HUES6 (cell line): Measurements from ENCODE around the gene STEAP1B.
"Not testable (repeated sequence)": the region's sequence is repeated elsewhere in the genome, so short reads cannot be mapped to it uniquely, and the experiment has no call there.

Experiments used
- H3K27ac ChIP-seq: 2 replicates; pipeline ENCODE4 v1.7.0; 2013; ENCODE audit warnings: low read depth, mild to moderate bottlenecking, low read length, inconsistent platforms
- H3K27me3 ChIP-seq: 2 replicates; pipeline ENCODE4 v1.6.1; 2013; ENCODE audit warnings: low read length; ENCODE audit not compliant: control insufficient read depth, insufficient read depth
- H3K36me3 ChIP-seq: 2 replicates; pipeline ENCODE4 v1.6.1; 2013; ENCODE audit warnings: low read length; ENCODE audit not compliant: control insufficient read depth, insufficient read depth
- H3K4me1 ChIP-seq: 2 replicates; pipeline ENCODE4 v1.6.1; 2013; ENCODE audit warnings: low read length; ENCODE audit not compliant: control insufficient read depth, insufficient read depth
- H3K4me3 ChIP-seq: 2 replicates; pipeline ENCODE4 v1.5.1; 2013; ENCODE audit warnings: low read depth, low read length
- H3K9ac ChIP-seq: one replicate; pipeline ENCODE4 v1.6.1; 2013; ENCODE audit warnings: mild to moderate bottlenecking, low read length
- H3K9me3 ChIP-seq: 2 replicates; pipeline ENCODE4 v1.6.1; 2013; ENCODE audit warnings: low read depth, low read length; ENCODE audit not compliant: control insufficient read depth, insufficient read depth

The STEAP1B gene

GRCh38 chr7:22452960-22453558, 46.9 kb downstream of the STEAP1B start:
- H3K4me1 ChIP-seq, result peaks cover 8% of the 10 kb centered on the region
- no peak overlapping the region for H3K27ac ChIP-seq
- no peaks in the 10 kb centered on the region for H3K36me3 ChIP-seq
- H3K9ac ChIP-seq, result no peak overlapping the region
- no peaks in the 10 kb centered on the region for H3K27me3 ChIP-seq
- H3K4me3 ChIP-seq, result no peak overlapping the region
- no peaks in the 10 kb centered on the region for H3K9me3 ChIP-seq

- no peaks in the 10 kb centered on the region for H3K36me3 ChIP-seq
- H3K27ac ChIP-seq, result no peak overlapping the region
- H3K27me3 ChIP-seq, result no peaks in the 10 kb centered on the region
- H3K9ac ChIP-seq, result peak overlapping the region; percentile 39
- peaks cover 8% of the 10 kb centered on the region for H3K4me1 ChIP-seq
- H3K4me3 ChIP-seq, result peak overlapping the region; percentile 48
- H3K9me3 ChIP-seq, result no peaks in the 10 kb centered on the region
Measured at GRCh38 chr7:22452142-22452959, 47.6 kb downstream of the STEAP1B start.

GRCh38 chr7:22450013-22450412, 50.0 kb downstream of the STEAP1B start:
- not testable (repeated sequence) for H3K36me3 ChIP-seq, H3K27me3 ChIP-seq, H3K4me3 ChIP-seq, H3K9ac ChIP-seq, H3K4me1 ChIP-seq, H3K27ac ChIP-seq, H3K9me3 ChIP-seq

DNA sequence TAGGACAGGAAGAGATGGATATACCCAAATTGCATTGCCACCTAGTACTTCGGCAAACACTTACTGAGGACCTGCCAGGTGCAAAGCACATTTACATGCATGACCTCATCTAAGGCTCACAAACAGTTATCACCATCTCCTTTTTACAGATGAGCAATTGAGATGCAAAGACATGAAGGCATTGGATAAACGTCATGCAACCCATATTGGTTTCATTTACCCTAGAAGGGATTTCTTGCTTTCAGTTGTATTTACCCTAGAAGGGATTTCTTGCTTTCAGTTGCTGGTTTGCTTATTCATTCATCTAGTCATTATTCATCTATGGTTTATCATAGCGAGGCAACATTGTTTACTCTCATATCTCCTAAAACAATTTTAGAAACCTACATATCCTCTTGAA, 52.2 kb downstream of the STEAP1B start:
- no peaks in the 10 kb centered on the region for H3K27me3 ChIP-seq
- H3K4me1 ChIP-seq, result peaks cover 5% of the 10 kb centered on the region
- H3K9ac ChIP-seq, result no peak overlapping the region
- no peak overlapping the region for H3K27ac ChIP-seq
- no peak overlapping the region for H3K4me3 ChIP-seq
- no peaks in the 10 kb centered on the region for H3K9me3 ChIP-seq
- H3K36me3 ChIP-seq, result no peaks in the 10 kb centered on the region

DNA sequence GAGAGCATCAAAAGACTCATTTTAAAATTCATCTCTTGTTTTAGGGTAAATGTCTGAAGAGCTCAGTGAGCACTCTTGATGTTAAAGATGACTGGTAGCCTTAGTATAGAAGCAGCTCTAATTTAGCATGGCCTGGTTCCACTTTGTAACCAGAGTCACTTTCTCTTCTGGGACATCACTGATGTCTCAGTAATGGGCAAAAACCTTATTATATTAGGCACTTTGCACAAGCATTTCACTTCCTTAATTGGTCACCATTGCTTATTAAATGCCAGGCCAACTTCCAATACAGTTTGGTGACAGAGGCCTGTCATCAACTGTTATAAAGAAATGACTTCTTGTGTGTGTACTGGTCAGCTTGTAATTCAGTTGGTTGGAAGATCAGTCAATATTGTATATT, 53.0 kb downstream of the STEAP1B start:
- no peaks in the 10 kb centered on the region for H3K27me3 ChIP-seq
- H3K36me3 ChIP-seq, result no peaks in the 10 kb centered on the region
- no peak overlapping the region for H3K4me3 ChIP-seq
- H3K9ac ChIP-seq, result no peak overlapping the region
- no peak overlapping the region for H3K27ac ChIP-seq
- peaks cover 7% of the 10 kb centered on the region for H3K4me1 ChIP-seq
- H3K9me3 ChIP-seq, result no peaks in the 10 kb centered on the region

DNA sequence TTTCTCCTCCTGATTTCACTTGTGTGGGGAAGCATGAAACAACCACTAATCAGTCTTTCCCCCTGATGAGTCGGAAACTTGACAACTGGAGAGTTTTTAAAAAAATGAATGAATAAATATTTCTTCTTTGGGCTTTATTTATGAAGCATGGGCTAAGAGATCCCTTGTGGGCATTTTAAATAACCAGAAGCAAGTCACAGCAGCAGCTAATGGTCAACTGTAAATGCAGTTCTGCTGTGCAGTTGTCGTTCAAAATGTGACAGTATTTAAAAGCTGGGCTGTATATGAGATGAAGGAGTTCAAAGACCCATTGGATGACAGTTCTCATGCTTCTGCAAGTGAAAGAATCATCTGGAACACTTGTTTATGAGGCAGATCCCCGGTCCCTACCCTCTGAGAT, 54.1 kb downstream of the STEAP1B start:
- H3K36me3 ChIP-seq, result no peaks in the 10 kb centered on the region
- peaks cover 6% of the 10 kb centered on the region for H3K4me1 ChIP-seq
- no peak overlapping the region for H3K4me3 ChIP-seq
- no peak overlapping the region for H3K9ac ChIP-seq
- H3K27me3 ChIP-seq, result no peaks in the 10 kb centered on the region
- H3K27ac ChIP-seq, result no peak overlapping the region
- H3K9me3 ChIP-seq, result no peaks in the 10 kb centered on the region

DNA sequence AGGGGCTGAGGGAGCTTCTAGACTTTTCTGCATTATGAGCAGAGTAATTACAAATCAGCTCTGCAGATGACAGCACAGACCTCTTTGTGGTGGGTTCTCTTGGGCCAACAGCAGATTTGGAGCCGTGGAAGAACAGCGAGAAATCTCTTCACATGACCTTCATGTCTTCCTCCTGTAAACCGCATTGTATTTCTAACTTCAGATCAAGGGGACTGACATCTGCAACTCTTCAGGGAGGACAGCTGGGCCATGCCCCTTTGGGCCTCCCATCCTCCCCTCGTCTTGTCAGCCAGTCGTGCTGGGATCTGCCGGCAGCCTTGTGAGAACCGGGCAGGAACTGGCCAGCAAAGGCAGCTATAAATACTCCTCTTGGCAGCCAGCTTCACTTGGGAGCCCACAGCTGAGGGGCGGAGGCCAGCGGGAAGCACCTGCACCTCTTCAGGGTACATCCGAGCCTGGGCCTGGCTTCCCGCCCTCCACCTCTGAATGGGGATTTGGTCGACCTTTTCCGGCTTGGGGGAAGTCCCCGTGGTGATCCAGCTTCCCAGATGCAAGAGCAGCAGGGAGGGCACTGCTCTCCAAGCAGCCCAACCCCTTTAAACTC, 54.7 kb downstream of the STEAP1B start:
- H3K4me3 ChIP-seq, result no peak overlapping the region
- no peaks in the 10 kb centered on the region for H3K36me3 ChIP-seq
- H3K9ac ChIP-seq, result no peak overlapping the region
- H3K27me3 ChIP-seq, result no peaks in the 10 kb centered on the region
- peaks cover 6% of the 10 kb centered on the region for H3K4me1 ChIP-seq
- no peaks in the 10 kb centered on the region for H3K9me3 ChIP-seq
- H3K27ac ChIP-seq, result no peak overlapping the region

DNA sequence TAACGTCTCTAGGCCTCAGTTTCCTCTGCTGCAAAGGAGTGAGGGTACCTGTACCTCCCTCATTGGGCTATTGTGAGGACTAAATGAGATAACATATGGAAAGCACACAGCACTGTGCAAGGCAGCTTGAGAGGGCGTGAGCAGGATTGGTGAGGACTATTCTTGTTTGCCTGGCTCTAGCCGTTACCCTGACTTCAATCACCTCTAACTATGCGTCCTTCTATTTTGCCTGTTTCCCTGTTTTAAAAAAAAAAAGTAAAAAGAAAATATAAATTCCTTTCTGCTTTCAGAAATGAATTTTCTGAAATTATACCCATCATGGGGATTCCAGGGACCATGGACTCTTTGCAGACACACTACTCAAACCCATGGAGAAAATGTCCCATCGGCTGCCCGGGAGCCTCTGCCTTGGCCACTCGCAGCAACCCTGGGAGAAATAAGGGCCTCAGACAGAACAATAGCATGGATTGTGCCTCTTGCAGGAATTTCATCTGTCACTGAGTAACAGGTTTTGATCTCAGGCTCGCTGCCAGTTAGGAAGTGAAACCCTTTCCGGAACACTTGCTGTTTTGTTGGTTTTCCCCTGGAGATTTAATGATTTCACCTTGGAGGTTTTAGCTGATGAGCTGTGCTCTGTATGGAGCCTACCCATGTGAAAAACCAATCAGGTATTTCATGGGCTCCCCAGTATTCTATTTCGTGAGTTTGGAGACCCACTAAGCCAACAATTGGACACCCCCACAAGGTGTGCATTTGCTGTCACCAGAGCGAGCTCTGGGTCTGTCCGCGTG, 55.6 kb downstream of the STEAP1B start:
- Histone ChIP-seq H3K9me3 (no peaks in the 10 kb centered on the region), H3K27ac (no peak overlapping the region), H3K27me3 (no peaks in the 10 kb centered on the region), H3K4me1 (peaks cover 6% of the 10 kb centered on the region), H3K9ac (no peak overlapping the region), H3K4me3 (no peak overlapping the region), H3K36me3 (no peaks in the 10 kb centered on the region)

DNA sequence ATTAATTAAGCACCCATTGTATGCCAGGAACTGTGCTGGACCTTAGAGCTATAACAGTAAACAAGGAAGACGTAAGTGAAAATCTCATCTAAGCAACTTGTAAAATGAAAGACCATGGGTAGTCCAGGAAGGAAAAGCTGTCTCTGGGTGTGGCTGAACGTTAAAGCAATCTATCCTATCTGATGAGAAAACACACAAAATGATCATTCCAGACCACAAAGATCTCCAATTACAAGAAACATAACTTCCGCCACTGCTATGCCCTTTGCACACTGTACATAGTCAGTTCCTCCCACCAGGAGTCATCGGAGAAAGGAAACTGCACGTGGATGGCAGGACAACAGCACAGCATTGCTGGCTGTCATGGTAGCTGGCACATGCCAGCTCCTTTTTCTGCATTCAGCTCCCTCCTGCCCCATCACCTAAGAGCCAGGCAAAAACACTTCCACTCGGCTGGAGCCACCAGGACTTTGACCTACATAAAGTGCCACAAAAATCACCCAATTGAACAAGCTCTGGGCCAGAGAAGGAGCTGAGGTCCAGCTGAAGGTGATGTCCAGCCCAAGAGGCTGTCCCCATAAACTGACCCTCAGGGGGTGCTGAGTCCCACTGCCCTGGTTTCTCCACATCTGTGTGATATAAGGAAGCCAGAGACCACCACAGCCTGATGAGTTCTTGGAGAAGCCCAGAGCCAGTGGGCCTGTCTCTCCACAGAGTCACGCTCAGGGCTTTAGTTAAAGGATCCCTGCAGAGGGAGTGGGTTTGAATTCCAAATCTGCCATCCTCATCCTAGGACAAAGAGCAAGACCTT, 56.4 kb downstream of the STEAP1B start:
- Histone ChIP-seq H3K27me3 (no peaks in the 10 kb centered on the region), H3K4me1 (peaks cover 6% of the 10 kb centered on the region), H3K27ac (no peak overlapping the region), H3K9me3 (no peaks in the 10 kb centered on the region), H3K9ac (no peak overlapping the region), H3K36me3 (no peaks in the 10 kb centered on the region), H3K4me3 (no peak overlapping the region)

- H3K36me3 ChIP-seq, result no peaks in the 10 kb centered on the region
- H3K4me1 ChIP-seq, result peaks cover 6% of the 10 kb centered on the region
- H3K9me3 ChIP-seq, result no peaks in the 10 kb centered on the region
- H3K27ac ChIP-seq, result no peak overlapping the region
- H3K27me3 ChIP-seq, result no peaks in the 10 kb centered on the region
- no peak overlapping the region for H3K9ac ChIP-seq
- no peak overlapping the region for H3K4me3 ChIP-seq
Measured at GRCh38 chr7:22442882-22443369, 57.1 kb downstream of the STEAP1B start.
